Large intestine (tissue), 12 donors: ENCODE measurements around the gene SLCO4A1. TPM values are rescaled to one million over a fixed set of nuclear protein-coding genes. Genes with fewer than 3 reads are reported as not detected.

Experiments used
- DNase-seq, 2 donors: peaks; one replicate each; pipeline versions ENCODE4 v3.0.0 to v3.0.0-alpha.2; 2013
- H3K27ac ChIP-seq: one replicate; pipeline ENCODE4 v1.5.1; 2013; ENCODE audit warnings: low read length
- H3K27me3 ChIP-seq: 2 replicates; pipeline ENCODE4 v1.6.1; 2013; ENCODE audit warnings: low read length; ENCODE audit not compliant: control insufficient read depth, insufficient read depth
- H3K36me3 ChIP-seq: 2 replicates; pipeline ENCODE4 v1.6.1; 2013; ENCODE audit warnings: low read length; ENCODE audit not compliant: control insufficient read depth, insufficient read depth
- H3K4me1 ChIP-seq: one replicate; pipeline ENCODE4 v1.6.1; 2013; ENCODE audit warnings: low read length; ENCODE audit not compliant: control insufficient read depth, insufficient read depth
- H3K4me3 ChIP-seq: one replicate; pipeline ENCODE4 v1.5.1; 2013; ENCODE audit warnings: low read length
- H3K9me3 ChIP-seq: one replicate; pipeline ENCODE4 v1.6.1; 2013; ENCODE audit warnings: mild to moderate bottlenecking, low read depth, low read length, moderate library complexity; ENCODE audit not compliant: control insufficient read depth
- WGBS: methylation state at CpG from one replicate; pipeline ENCODE4 v1.1.5; 2013; ENCODE audit warnings: low lambda C conversion rate; ENCODE audit not compliant: insufficient coverage; 5-methylcytosine and 5-hydroxymethylcytosine counted together
- long read RNA-seq, 11 donors: transcript quantifications; one replicate each; lab custom pipeline, GENCODE V29; 2026
- polyA plus RNA-seq: library from polyadenylated mRNA; unstranded; fragments of 120-200 nt; gene quantifications from one replicate; pipeline ENCODE4 v1.2.1, GENCODE V29; 2013

The SLCO4A1 gene
- 1.4 TPM for polyA plus RNA-seq
- long read RNA-seq, donor 1, result 0 reads
- long read RNA-seq, donor 2, result 0 reads
- long read RNA-seq, donor 3, result 0 reads
- long read RNA-seq, donor 4, result 0 reads
- long read RNA-seq, donor 5, result 0 reads
- long read RNA-seq, donor 6, result 0 reads
- long read RNA-seq, donor 7, result 0 reads
- long read RNA-seq, donor 8, result 0 reads
- long read RNA-seq, donor 9, result 0 reads
- long read RNA-seq, donor 10, result 0 reads
- long read RNA-seq, donor 11, partial matches to known transcripts, result 5 of 5 reads
- long read RNA-seq, donor 11, other reads (novel, unspliced or antisense), result 0 of 5 reads

- Histone ChIP-seq H3K4me1 (peaks cover 7% of the 10 kb centered on the region), H3K9me3 (no peaks in the 10 kb centered on the region), H3K36me3 (no peaks in the 10 kb centered on the region), H3K4me3 (peak within 1 kb of the TSS; percentile 6), H3K27me3 (peaks cover 72% of the 10 kb centered on the region), H3K27ac (no peak within 1 kb of the TSS)
- no CpG with 5 or more reads among the region's 82 CpGs for WGBS
- DNase-seq, result peak; percentile 24 to 59
Measured at GRCh38 chr20:62642051-62642665, at the start of gene SLCO4A1. SLCO4A1 (plus strand) TSS chr20:62642503; CDS start chr20:62656455, 13,952 bp downstream.

DNA sequence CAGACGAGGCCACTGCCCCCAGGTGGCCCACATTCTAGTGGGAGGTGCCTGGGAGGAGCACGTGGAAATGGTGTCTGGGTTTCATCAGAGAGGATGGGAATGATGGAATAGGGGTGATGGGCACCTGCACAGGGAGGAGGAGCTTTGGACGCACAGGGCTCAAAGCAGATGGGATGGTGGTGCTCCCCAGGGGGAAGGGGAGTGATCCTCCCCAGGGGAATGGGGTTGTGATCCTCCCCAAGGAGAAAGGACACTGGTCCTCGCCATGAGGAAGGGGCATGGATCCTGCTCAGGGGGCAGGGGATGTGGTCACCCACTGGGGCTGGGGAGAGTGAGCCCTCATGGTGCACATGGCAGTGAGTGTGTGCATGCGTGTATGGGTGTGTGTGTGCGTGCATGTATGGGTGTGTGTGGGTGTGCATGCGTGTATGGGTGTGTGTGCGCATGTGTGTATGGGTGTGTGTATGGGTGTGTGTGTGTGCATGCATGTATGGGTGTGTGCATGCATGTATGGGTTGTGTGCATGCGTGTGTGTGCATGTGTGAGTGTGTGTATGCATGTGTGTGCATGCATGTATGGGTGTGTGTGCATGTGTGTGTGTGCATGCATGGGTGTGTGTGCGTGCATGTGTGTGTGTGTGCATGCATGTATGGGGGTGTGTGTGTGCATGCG, 49.7 kb upstream of the SLCO4A1 start:
- Histone ChIP-seq H3K36me3 (no peaks in the 10 kb centered on the region), H3K27me3 (peaks cover 38% of the 10 kb centered on the region), H3K4me3 (no peak overlapping the region), H3K27ac (no peak overlapping the region), H3K9me3 (peaks cover 6% of the 10 kb centered on the region), H3K4me1 (no peaks in the 10 kb centered on the region)
- DNase-seq, result no peak
- no CpG with 5 or more reads among the region's 11 CpGs for WGBS

DNA sequence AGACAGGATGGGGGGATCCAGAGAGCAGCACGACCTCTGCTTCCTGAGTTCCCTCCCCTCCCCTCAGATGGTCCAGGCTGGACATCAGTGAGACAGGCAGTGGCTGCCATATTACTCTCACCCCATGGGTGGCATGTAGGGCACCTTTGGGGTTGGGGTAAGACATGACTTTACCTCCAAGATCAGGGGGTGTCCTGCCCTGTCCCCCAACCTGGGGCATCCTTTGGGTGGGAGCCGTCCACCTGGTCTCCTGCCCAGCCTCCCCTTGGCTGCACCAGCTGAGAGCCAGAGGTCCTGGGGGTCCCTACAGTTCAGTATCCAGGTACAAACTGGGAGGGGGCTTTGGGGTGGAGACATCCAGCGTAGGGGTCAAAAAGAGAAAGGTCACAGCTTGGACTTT, 48.7 kb upstream of the SLCO4A1 start:
- Histone ChIP-seq H3K4me1 (no peaks in the 10 kb centered on the region), H3K27me3 (peaks cover 36% of the 10 kb centered on the region), H3K4me3 (no peak overlapping the region), H3K36me3 (no peaks in the 10 kb centered on the region), H3K9me3 (peaks cover 7% of the 10 kb centered on the region), H3K27ac (no peak overlapping the region)
- no peak for DNase-seq
- no CpG with 5 or more reads among the region's 3 CpGs for WGBS

- Histone ChIP-seq H3K36me3 (no peaks in the 10 kb centered on the region), H3K4me3 (no peak overlapping the region), H3K27ac (no peak overlapping the region), H3K27me3 (peaks cover 32% of the 10 kb centered on the region), H3K4me1 (no peaks in the 10 kb centered on the region), H3K9me3 (peaks cover 10% of the 10 kb centered on the region)
- no peak for DNase-seq
- WGBS, result 65% methylated on average over 2 of the region's 4 CpGs
Measured at GRCh38 chr20:62595069-62595468, 47.2 kb upstream of the SLCO4A1 start.

DNA sequence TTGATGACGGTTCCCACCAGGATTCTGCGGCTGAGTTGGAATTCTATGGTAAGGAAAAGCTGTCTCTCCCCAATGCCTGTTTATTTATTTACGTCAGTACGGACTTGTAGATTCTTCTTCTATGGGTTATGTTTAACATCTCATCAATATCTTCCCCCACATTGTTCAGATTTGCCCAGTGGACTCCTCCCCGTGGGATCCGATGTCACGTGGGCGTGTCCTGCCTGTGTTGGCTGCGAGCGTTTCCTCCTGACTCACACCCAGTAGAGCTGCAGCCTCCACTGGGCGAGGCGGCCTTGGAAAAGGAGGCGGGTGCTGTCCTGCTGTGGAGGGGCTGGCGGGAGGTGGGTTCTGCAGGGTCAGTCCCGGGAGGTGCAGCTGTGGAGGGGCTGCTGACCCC, 46.8 kb upstream of the SLCO4A1 start:
- Histone ChIP-seq H3K4me3 (no peak overlapping the region), H3K27ac (no peak overlapping the region), H3K9me3 (peaks cover 8% of the 10 kb centered on the region), H3K27me3 (peaks cover 33% of the 10 kb centered on the region), H3K4me1 (no peaks in the 10 kb centered on the region), H3K36me3 (no peaks in the 10 kb centered on the region)
- no peak for DNase-seq
- 17% methylated on average over 1 of the region's 15 CpGs for WGBS

- peaks cover 8% of the 10 kb centered on the region for H3K9me3 ChIP-seq
- DNase-seq, result no peak
- peaks cover 37% of the 10 kb centered on the region for H3K27me3 ChIP-seq
- no peak overlapping the region for H3K27ac ChIP-seq
- H3K36me3 ChIP-seq, result no peaks in the 10 kb centered on the region
- no CpG with 5 or more reads among the region's 18 CpGs for WGBS
- no peaks in the 10 kb centered on the region for H3K4me1 ChIP-seq
- H3K4me3 ChIP-seq, result no peak overlapping the region
Measured at GRCh38 chr20:62596486-62596885, 45.8 kb upstream of the SLCO4A1 start.

- WGBS, result no CpG with 5 or more reads among the region's 10 CpGs
- DNase-seq, result no peak
- Histone ChIP-seq H3K27me3 (peaks cover 39% of the 10 kb centered on the region), H3K9me3 (peaks cover 8% of the 10 kb centered on the region), H3K36me3 (no peaks in the 10 kb centered on the region), H3K4me1 (no peaks in the 10 kb centered on the region), H3K27ac (no peak overlapping the region), H3K4me3 (no peak overlapping the region)
Measured at GRCh38 chr20:62596921-62597320, 45.4 kb upstream of the SLCO4A1 start.

DNA sequence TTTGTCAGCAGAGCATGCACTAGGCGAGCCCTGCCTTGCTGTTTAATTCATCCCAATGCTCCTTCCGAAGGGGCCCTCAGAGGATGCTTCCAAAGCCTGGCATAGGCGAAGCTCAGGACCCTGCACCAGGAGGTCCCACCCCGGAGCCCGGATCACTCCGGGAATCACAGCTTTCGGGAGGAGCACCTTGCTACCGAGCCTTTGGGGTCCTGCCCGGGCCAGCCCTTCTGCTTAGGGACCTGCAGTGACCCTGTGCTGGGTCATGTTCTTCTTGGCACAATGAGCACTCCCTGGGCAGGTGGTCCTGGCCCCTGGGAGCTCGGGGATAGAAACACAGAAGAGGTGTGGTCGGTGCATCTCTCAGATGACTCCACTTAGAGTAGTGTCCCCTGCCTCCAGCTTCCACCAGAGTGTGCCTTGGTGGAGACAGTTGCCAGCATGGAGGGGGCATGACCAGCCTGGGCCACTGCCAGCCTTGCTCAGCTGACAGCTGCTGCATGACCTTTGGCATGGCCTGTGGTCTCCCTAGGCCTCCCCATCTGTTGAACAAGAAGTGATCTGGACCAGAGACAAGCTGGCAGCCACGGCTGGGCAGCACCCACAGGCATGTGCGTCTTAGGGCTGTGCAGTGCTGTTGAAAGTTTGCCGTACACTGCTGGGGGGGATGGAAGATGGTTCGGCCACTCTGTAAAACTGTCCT, 44.7 kb upstream of the SLCO4A1 start:
- Histone ChIP-seq H3K27me3 (peaks cover 43% of the 10 kb centered on the region), H3K4me1 (no peaks in the 10 kb centered on the region), H3K9me3 (peaks cover 8% of the 10 kb centered on the region), H3K36me3 (no peaks in the 10 kb centered on the region), H3K4me3 (no peak overlapping the region), H3K27ac (no peak overlapping the region)
- WGBS, result no CpG with 5 or more reads among the region's 15 CpGs
- no peak for DNase-seq

DNA sequence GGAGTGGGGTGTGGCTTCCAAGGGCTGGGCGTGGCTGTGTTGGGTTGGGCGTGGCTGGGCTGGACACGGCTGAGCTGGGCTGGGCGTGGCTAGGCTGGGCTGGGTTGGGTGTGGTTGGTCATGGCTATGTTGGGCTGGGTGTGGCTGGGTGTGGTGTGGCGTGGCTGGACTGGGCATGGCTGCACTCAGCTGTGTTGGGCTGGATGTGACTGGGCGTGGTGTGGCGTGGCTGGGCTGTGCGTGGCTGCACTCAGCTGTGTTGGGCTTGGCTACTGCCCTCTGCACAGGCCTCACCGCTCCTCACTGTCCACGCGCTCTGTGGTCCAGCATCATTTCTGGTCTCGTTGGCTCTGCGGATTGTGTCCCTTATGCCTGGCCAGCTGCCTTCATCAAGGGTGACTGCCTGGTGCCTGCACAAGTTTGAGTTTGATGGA, 43.5 kb upstream of the SLCO4A1 start:
- Histone ChIP-seq H3K4me1 (no peaks in the 10 kb centered on the region), H3K36me3 (no peaks in the 10 kb centered on the region), H3K4me3 (no peak overlapping the region), H3K27me3 (peaks cover 43% of the 10 kb centered on the region), H3K27ac (no peak overlapping the region), H3K9me3 (peaks cover 8% of the 10 kb centered on the region)
- DNase-seq, result no peak
- WGBS, result no CpG with 5 or more reads among the region's 13 CpGs
